ENCODE data around the gene HEXA.

Gene HEXA

GRCh38 chr15:72372361-72372760, 3.5 kb downstream of the HEXA start:
- no peak for DNase-seq

- no peak for DNase-seq
Observed at GRCh38 chr15:72369964-72370363, 5.8 kb downstream of the HEXA start.

GRCh38 chr15:72368899-72369298, 6.9 kb downstream of the HEXA start:
- DNase-seq, result no peak

DNA sequence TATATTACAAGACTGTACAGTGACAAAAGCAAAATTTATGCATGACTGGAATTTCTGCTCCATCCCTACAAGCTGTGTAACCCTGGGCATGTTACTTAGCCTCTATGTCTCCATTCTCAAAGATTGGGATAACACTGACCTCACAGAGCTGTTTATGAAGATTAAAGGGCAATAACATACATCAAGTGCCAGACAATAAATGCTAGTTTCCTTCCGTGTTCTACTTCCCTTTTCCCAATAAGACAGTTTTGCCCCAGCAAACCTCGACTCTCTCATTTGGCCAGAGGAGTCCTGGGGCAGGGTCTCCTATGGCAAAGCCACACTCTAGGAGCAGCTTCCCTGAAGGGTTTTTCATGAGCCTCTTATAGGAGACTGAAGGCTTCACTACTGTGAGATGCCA, 7.5 kb downstream of the HEXA start:
- no peak for DNase-seq

GRCh38 chr15:72365844-72366243, 10.0 kb downstream of the HEXA start:
- DNase-seq, result no peak

GRCh38 chr15:72361176-72361575, 14.6 kb downstream of the HEXA start:
- no peak for DNase-seq

GRCh38 chr15:72358650-72359171, 17.1 kb downstream of the HEXA start:
- DNase-seq, result no peak

DNA sequence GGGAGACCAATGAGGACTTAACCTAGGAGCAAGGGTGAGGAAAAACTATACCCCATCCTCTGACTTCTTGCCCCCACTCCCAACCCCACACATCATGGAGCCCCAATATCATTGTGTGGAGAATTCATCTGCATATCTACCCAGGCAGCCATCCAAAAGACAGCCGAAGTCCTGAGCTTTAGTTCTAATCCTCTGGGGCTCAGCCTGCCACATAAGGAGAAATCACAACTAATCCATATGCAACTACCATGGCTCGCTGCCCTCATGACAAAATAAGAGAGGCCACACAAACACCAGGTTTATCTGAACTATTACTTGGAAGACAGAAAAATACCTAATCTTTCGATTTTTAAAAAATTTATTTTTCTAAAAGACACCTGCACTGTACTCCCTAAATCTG, 17.7 kb downstream of the HEXA start:
- DNase-seq, result no peak

DNA sequence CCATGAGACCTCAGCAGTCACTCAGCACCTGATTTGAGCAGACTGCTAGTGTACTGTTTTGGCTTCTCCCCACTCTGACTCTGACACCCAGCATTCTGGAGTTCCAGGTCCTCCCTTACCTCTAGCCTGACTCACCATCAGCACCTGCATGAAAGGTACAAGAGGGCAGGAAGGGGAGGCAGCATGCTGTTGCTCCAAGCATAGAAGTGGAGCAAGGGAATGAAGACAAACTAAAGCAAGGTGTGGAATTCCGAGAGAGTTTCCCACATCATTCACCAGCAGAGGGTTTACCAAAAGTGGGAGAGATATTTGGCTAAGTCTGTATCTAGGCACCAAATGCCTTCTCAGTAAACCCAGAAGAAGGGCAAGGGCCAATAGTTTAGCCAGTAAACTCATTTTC, 21.3 kb downstream of the HEXA start:
- no peak for DNase-seq

- DNase-seq, result no peak
Observed at GRCh38 chr15:72353266-72353665, 22.5 kb downstream of the HEXA start.

DNA sequence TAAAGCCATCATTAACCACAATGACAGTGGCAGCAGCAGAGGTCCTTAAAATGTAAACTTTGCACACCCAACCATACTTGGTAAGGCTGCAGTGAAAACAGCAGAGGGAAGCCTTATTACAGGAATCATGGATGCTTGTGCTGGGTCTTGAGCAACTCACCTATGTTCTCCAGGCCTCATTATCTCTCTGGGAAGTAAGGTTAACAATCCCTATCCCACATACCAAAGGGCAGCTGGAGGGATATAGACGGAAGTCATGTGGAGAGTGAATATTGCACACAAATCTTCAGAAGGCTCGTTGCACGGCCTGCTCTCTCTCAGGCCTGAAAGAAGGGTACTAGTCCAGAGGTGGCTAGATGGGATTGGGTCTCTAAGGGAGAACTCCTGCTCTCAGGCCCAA, 30.0 kb downstream of the HEXA start:
- DNase-seq, result no peak

DNA sequence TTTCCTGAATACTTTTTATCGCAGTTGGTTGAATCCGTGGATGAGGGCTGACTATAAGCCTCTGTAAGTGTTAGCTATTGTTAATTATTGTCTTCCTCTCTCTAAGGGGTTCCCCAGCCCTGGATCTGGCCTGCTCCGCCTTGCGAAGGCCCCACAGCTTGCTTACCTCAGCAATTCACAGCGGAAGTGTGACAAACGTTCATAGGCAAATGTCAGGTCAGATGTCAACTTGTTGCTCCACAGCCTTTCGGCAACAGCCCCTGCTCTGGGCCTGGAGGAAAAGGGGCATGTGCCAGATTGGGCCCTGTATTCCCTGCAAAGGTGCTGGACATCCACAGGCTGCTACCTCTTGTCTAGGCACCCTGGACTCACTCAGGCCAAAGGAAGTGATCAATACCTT, 30.5 kb downstream of the HEXA start:
- no peak for DNase-seq

DNA sequence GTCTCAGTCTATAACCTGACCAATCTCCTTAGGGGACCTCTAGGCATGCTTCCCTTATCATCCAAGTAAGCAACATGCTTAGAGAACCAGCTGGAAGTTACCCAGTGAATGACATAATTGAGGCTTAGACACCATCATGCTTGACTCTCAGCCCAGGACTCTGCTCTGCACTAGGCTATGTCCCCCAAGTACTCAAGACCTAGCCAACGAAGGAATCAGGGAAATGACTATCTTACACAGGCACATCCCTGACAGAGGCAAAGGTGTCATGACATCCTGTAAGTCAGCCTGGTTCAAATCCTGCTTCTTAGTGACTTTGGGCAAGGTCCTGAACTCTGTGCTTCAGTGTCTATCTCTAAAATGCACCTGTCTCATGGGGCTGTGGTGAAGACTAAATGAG, 31.2 kb downstream of the HEXA start:
- no peak for DNase-seq

- no peak for DNase-seq
Observed at GRCh38 chr15:72342385-72342784, 33.4 kb downstream of the HEXA start.

GRCh38 chr15:72341361-72341760, 34.5 kb downstream of the HEXA start:
- no peak for DNase-seq

DNA sequence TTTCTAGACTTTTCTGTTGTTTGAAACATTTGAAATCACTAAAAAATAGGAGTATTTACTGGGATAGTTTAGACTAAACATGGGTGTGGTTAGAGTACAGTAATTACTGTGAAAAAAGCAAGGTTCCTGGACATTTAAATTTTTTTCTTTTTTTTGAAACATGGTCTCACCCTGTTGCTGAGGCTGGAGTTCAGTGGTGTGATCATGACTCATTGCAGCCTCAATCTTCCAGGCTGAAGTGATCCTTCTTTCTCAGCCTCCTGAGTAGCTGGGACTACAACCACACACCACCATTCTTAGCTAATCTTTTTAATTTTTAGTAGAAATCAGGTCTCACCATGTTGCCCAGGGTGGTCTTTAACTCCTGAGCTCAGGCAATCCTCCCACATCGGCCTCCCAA, 35.4 kb downstream of the HEXA start:
- no peak for DNase-seq

DNA sequence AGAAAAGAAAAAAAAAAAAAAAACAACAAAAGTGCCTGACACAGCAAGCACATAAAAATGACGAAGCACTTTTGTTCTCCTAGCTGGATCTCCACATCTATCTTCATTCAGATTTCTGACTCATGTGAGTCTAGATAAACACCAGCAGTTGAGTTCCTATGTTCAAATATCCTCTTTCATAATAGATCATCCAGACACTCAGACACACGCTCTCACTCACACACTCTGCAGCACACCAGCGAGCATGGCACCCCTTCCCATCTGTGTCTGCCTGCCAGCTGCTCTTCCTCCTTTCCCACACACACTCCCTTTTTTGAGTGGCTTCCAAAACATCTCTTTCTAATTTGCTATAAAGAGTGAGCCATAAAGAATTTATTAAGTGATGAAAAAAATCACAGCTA, 36.0 kb downstream of the HEXA start:
- DNase-seq, result no peak

DNA sequence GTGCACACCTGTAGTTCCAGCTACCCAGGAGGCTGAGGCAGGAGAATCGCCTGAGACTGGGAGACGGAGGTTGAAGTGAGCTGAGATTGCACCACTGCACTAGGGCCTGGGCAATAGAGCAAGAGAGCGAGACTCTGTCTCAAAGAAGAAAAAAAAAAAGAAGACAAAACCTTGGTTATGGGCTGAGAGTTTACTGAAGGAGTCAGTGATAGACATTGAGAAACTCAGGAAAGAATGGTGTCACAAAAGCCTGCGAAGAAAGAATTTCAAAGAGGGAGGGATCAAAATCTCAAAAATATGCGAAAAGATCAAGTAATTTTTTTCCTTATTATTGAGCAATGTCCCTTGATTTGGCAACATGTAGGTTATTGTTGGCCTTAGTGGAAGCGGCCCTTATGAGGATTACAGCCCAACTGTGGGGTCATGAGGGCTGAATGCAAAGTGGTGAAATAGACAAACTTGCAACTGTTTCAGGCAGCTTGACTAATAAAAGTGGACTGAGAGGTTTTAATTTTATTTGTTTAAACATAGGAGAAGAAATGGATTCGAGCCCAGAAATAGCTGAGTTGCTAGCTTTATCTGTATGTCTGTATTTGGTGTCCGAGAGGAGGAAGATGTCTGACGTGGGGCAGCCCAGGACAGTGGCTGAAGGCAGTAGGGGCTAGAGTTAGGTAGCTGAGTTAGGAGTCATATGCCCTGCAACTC, 37.0 kb downstream of the HEXA start:
- no peak for DNase-seq

- DNase-seq, result no peak
Observed at GRCh38 chr15:72338148-72338547, 37.7 kb downstream of the HEXA start.

GRCh38 chr15:72334842-72335241, 41.0 kb downstream of the HEXA start:
- DNase-seq, result no peak

DNA sequence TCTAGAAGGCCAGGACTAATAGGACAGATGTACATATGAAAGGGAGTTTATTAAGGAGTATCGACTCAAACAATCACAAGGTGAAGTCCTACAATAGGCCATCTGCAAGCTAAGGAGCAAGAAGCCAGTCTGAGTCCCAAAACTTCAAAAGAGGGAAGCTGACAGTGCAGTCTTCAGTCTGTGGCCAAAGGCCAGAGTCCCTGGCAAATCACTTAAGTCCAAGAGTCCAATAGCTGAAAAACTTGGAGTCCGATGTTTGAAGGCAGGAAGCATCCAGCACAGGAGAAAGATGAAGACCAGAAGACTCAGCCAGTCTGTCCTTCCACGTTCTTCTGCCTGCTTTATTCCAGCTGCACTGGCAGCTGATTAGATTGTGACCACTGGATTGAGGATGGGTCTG, 44.8 kb downstream of the HEXA start:
- no peak for DNase-seq

GRCh38 chr15:72323752-72324151, 52.1 kb downstream of the HEXA start:
- no peak for DNase-seq

DNA sequence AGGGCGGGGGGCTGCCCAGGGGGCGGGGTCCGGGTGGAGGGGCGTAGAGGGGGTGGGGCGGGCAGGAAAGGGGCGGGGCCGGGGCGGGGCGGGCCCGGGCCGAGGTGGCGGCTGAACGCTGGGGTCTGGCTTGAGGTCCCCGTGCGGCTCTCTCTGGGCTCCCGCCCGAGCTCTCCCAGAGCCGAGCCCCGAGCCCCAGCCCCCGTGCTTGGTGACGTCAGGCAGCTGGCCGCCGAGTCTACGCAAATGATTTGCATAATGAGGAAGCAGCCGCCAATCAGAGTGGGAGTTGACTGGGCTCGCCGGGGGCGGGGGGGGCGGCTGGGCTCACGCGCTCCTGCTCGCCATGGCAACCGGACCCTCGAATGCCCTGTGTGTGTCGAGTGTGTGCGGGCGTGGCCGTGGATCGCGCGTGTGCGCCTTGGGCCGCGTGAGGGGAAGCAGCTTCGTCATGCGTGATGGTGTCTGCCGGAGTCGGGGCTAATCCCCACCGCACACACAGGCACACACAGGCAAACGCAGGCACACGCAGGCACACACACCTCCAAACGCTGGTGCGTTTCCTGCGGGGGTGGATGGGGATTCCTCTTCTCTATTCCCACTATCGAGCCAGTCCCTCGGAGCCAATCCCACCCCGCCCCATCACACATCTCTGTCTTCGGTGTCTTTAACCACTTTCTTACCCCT, 55.7 kb downstream of the HEXA start, which contains the start of gene CELF6:
TSS of gene CELF6 (minus strand) at position 173 of the 687 bp plus-strand sequence. CDS start 283 bp downstream, outside the sequence.
- DNase-seq, result peak; percentile 83

DNA sequence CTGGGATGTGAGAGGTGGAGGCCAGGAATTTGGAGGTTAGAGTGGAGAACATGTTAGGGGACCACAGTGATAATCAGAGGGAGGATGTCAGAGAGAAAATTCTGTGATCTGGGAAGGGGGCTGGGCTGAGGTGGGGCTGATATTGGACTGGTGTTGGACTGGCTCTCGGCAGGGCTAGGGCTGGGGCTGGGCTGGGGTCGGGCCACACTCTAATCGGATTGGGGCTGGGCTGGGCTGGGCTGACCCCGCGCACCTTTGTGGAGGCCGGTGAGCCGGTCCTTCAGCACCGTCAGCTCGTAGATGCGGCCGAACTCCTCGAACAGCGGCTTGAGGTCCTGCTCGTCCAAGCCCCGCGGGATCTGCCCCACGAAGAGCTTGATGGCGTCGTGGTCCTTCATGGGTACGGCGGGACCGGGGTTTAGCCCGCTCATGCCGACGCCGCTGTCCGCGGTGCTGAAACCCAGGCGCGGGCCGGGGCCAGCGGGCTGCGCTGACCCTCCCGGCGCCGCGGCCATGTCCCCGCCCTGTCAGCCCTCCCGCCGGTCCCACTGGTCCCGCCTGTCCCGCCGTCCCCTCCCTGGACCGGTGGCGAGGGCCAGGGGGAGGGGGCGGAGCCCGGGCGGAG, 56.3 kb downstream of the HEXA start:
- DNase-seq, result no peak
